ENCODE results near the gene FRK. TPM values are rescaled to one million over a fixed set of nuclear protein-coding genes. Genes with fewer than 3 reads are reported as not detected.

FRK gene
- total RNA-seq, 2 experiments from 2014 or later, result 0.13 to 0.46 TPM

DNA sequence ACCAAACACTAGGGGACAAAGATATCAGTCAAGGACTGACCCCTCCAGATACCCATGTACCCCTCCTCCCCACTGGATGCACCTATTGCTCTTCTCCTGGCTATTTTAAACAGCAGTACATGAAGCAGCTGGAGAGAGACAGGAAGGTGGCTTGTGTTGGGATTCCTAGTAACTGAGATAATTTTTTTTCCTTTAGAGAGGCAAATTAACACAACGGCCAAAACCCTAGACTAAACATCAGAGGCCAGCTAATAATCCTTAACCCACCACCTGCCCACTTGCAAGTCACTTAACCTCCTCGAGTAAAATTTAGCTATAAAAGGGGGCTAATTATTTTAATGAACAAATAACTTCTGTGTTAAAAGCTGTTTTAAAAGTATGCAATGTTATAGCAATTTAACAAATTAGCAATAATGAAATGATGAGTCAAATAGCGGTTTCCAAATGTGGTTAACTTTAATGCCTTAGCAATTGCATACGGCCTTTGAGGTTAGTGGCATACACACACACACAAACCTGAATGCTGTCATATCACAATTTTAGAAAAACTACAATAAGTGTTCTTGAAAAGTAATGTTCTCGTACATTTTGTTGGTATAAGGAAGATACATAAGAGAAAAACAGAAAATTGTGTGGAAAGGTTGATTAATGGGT is 151.7 kb downstream of the FRK start:
- H3K4me1 ChIP-seq (ENCODE audit: insufficient read depth, low read length, poor library complexity, severe bottlenecking), result no peaks in the 10 kb centered on the region
- H2AFZ ChIP-seq (ENCODE audit: low read length), result no peak overlapping the region
- ChIA-PET CTCF (ENCODE audit: unreplicated experiment) (no interaction called here), POLR2A (interaction anchor here (0.7 to 1.3 kb wide), 4 partner anchors 24 to 192 kb away, joined by 3 read pairs; no protein-coding TSS in a partner anchor)
- no TSS peak for BruUV-seq (replicated peaks)
- TF ChIP-seq CTCF (conservative IDR thresholded peaks at IDR 0.05; ENCODE audit: low read length) (no peak), EZH2phosphoT487 (IDR thresholded peaks at IDR 0.05; ENCODE audit: borderline replicate concordance, low read depth, low read length) (no peak)
- no peak overlapping the region for H3K4me2 ChIP-seq (ENCODE audit: low read length)
- intact Hi-C loops (cut with micrococcal nuclease; ENCODE audit: unreplicated experiment), result no loop called here
- H3K9me3 ChIP-seq (ENCODE audit: low read length), result no peaks in the 10 kb centered on the region
- H3K9me2 ChIP-seq (ENCODE audit: insufficient read depth, low read length), result no peaks in the 10 kb centered on the region
- no peak overlapping the region for H3K4me3 ChIP-seq (ENCODE audit: low read depth, low read length, poor library complexity, severe bottlenecking)
- H3K79me2 ChIP-seq (ENCODE audit: insufficient read depth, low read depth, low read length), result no peaks in the 10 kb centered on the region
- no peaks in the 10 kb centered on the region for H4K20me1 ChIP-seq (ENCODE audit: insufficient read depth, low read length)
- no peak for DNase-seq (ENCODE audit: low spot score)
- no peak overlapping the region for H3K27ac ChIP-seq (ENCODE audit: low read depth, low read length, poor library complexity, severe bottlenecking)
- H3K36me3 ChIP-seq (ENCODE audit: insufficient read depth, low read length), result no peaks in the 10 kb centered on the region

- Histone ChIP-seq H3K4me3 (ENCODE audit: low read depth, low read length, poor library complexity, severe bottlenecking) (no peak overlapping the region), H3K27ac (ENCODE audit: low read depth, low read length, poor library complexity, severe bottlenecking) (no peak overlapping the region), H3K79me2 (ENCODE audit: insufficient read depth, low read depth, low read length) (no peaks in the 10 kb centered on the region), H4K20me1 (ENCODE audit: insufficient read depth, low read length) (no peaks in the 10 kb centered on the region), H2AFZ (ENCODE audit: low read length) (no peak overlapping the region), H3K4me1 (ENCODE audit: insufficient read depth, low read length, poor library complexity, severe bottlenecking) (no peaks in the 10 kb centered on the region), H3K9me3 (ENCODE audit: low read length) (no peaks in the 10 kb centered on the region), H3K36me3 (ENCODE audit: insufficient read depth, low read length) (no peaks in the 10 kb centered on the region), H3K9me2 (ENCODE audit: insufficient read depth, low read length) (no peaks in the 10 kb centered on the region), H3K4me2 (ENCODE audit: low read length) (no peak overlapping the region)
- POLR2A ChIA-PET, result no interaction called here
- TF ChIP-seq EZH2phosphoT487 (IDR thresholded peaks at IDR 0.05; ENCODE audit: borderline replicate concordance, low read depth, low read length), result no peak
- no peak for TF ChIP-seq CTCF (conservative IDR thresholded peaks at IDR 0.05; ENCODE audit: low read length)
- BruUV-seq (replicated peaks), result no TSS peak
- intact Hi-C loops (cut with micrococcal nuclease; ENCODE audit: unreplicated experiment), result no loop called here
- no peak for DNase-seq (ENCODE audit: low spot score)
- CTCF ChIA-PET (ENCODE audit: unreplicated experiment), result no interaction called here
Measured at GRCh38 chr6:115905471-115905870, 155.2 kb downstream of the FRK start.

GRCh38 chr6:115902436-115902835 is 158.3 kb downstream of the FRK start:
- Histone ChIP-seq H3K4me1 (ENCODE audit: insufficient read depth, low read length, poor library complexity, severe bottlenecking) (no peaks in the 10 kb centered on the region), H4K20me1 (ENCODE audit: insufficient read depth, low read length) (no peaks in the 10 kb centered on the region), H3K9me3 (ENCODE audit: low read length) (no peaks in the 10 kb centered on the region), H3K36me3 (ENCODE audit: insufficient read depth, low read length) (no peaks in the 10 kb centered on the region), H3K9me2 (ENCODE audit: insufficient read depth, low read length) (no peaks in the 10 kb centered on the region), H2AFZ (ENCODE audit: low read length) (no peak overlapping the region), H3K79me2 (ENCODE audit: insufficient read depth, low read depth, low read length) (no peaks in the 10 kb centered on the region), H3K4me3 (ENCODE audit: low read depth, low read length, poor library complexity, severe bottlenecking) (no peak overlapping the region), H3K4me2 (ENCODE audit: low read length) (no peak overlapping the region), H3K27ac (ENCODE audit: low read depth, low read length, poor library complexity, severe bottlenecking) (no peak overlapping the region)
- TF ChIP-seq EZH2phosphoT487 (IDR thresholded peaks at IDR 0.05; ENCODE audit: borderline replicate concordance, low read depth, low read length), result no peak
- no peak for TF ChIP-seq CTCF (conservative IDR thresholded peaks at IDR 0.05; ENCODE audit: low read length)
- ChIA-PET POLR2A (interaction anchor here (1.1 kb wide), 1 partner anchor 36 kb away, joined by 3 read pairs; no protein-coding TSS in a partner anchor), CTCF (ENCODE audit: unreplicated experiment) (no interaction called here)
- no TSS peak for BruUV-seq (replicated peaks)
- intact Hi-C loops (cut with micrococcal nuclease; ENCODE audit: unreplicated experiment), result no loop called here
- no peak for DNase-seq (ENCODE audit: low spot score)

Data from OCI-LY7 (cell line).